KMS-11 (cell line): Measurements from ENCODE around the gene COPRS.

ENCODE experiments used
- H2AFZ ChIP-seq: fragments of 200-600 bp; sonication (generic); 2 replicates; pipeline ENCODE4 v1.6.1; 2016; ENCODE audit warnings: antibody characterized with exemption, mixed run types, low read depth
- H3K27ac ChIP-seq: fragments of 200-600 bp; sonication (generic); 2 replicates; pipeline ENCODE4 v1.6.1; 2016; ENCODE audit warnings: mild to moderate bottlenecking, mixed run types
- H3K27me3 ChIP-seq: fragments of 200-600 bp; sonication (generic); 2 replicates; pipeline ENCODE4 v1.6.1; 2017; ENCODE audit warnings: mild to moderate bottlenecking, low read depth, mixed run types, moderate library complexity; ENCODE audit not compliant: insufficient read depth
- H3K36me3 ChIP-seq: fragments of 200-600 bp; sonication (generic); 2 replicates; pipeline ENCODE4 v1.6.1; 2017; ENCODE audit warnings: mild to moderate bottlenecking, mixed run types; ENCODE audit not compliant: insufficient read depth
- H3K4me1 ChIP-seq: fragments of 200-600 bp; sonication (generic); 2 replicates; pipeline ENCODE4 v1.6.1; 2016; ENCODE audit warnings: mild to moderate bottlenecking, low read depth, mixed run types; ENCODE audit not compliant: poor library complexity, severe bottlenecking
- H3K4me2 ChIP-seq: fragments of 200-600 bp; sonication (generic); 2 replicates; pipeline ENCODE4 v1.7.0; 2016; ENCODE audit warnings: mild to moderate bottlenecking, mixed run types
- H3K4me3 ChIP-seq: fragments of 200-600 bp; sonication (generic); IDR thresholded peaks from 2 replicates; pipeline ENCODE4 v1.6.1; 2017; ENCODE audit warnings: low read depth, low read length, mixed read lengths; ENCODE audit not compliant: insufficient read depth
- H3K79me2 ChIP-seq: fragments of 200-600 bp; sonication (generic); 2 replicates; pipeline ENCODE4 v1.6.1; 2016; ENCODE audit warnings: low read depth, mixed run types; ENCODE audit not compliant: insufficient read depth
- H3K9ac ChIP-seq: fragments of 200-600 bp; sonication (generic); 2 replicates; pipeline ENCODE4 v1.6.1; 2016; ENCODE audit warnings: mild to moderate bottlenecking, mixed run types
- H4K20me1 ChIP-seq: fragments of 200-600 bp; sonication (generic); 2 replicates; pipeline ENCODE4 v1.6.1; 2016; ENCODE audit warnings: mild to moderate bottlenecking, mixed run types; ENCODE audit not compliant: insufficient read depth
- TF ChIP-seq, protein P1 (sequence below): fragments of 200-600 bp; sonication (generic); conservative IDR thresholded peaks from 2 replicates; pipeline ENCODE4 v1.6.1; 2017; ENCODE audit warnings: low read depth, mild to moderate bottlenecking, antibody characterized with exemption, low read length, moderate library complexity, mixed read lengths

COPRS gene

DNA sequence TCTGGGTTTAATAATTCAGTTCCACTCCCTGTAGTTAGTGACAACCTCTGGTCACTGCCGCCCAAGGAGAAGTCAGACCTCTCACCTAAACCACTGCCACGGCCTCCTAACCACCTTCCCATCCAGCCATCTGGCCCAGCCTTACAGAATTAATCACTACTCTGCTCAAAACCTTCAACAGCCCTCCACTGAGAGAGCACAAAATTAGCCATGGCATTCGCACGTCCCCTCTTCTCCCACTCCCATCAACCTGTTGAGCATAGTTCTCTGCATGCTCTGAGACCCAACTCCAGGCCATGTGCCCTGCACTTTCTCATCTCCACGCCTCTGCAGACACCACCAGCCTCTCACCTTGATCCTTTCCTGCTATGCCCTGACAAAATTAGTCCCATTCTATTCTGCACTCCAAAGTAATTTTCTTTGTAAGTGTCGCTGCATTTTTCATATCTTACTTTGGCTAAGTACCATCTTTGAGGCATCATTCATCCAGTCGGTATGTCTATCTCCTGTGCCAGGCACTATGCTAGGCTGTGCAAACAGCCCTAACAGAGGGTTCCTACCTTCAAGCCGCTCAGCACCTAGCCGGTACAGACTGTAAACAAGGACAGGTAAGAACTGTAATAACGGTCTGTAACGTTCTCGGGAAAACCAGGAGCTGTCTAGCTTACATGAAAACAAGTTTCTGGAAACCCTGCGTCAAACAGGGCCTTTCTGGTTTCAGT is 963 bp downstream of the COPRS start:
- no peaks in the 10 kb centered on the region for H3K36me3 ChIP-seq
- peaks cover 24% of the 10 kb centered on the region; the same call in 1 of the 2 replicates for H3K79me2 ChIP-seq
- peak overlapping the region; percentile 52; the same call in 1 of the 2 replicates for H3K9ac ChIP-seq
- no peaks in the 10 kb centered on the region for H3K27me3 ChIP-seq
- H2AFZ ChIP-seq, result peak overlapping the region; percentile 81
- H3K4me2 ChIP-seq, result peak overlapping the region; percentile 99
- H3K4me3 ChIP-seq, result no peak overlapping the region
- no peak overlapping the region for H3K27ac ChIP-seq
- peaks cover 31% of the 10 kb centered on the region for H3K4me1 ChIP-seq
- no peaks in the 10 kb centered on the region for H4K20me1 ChIP-seq
- TF ChIP-seq, protein P1, sequence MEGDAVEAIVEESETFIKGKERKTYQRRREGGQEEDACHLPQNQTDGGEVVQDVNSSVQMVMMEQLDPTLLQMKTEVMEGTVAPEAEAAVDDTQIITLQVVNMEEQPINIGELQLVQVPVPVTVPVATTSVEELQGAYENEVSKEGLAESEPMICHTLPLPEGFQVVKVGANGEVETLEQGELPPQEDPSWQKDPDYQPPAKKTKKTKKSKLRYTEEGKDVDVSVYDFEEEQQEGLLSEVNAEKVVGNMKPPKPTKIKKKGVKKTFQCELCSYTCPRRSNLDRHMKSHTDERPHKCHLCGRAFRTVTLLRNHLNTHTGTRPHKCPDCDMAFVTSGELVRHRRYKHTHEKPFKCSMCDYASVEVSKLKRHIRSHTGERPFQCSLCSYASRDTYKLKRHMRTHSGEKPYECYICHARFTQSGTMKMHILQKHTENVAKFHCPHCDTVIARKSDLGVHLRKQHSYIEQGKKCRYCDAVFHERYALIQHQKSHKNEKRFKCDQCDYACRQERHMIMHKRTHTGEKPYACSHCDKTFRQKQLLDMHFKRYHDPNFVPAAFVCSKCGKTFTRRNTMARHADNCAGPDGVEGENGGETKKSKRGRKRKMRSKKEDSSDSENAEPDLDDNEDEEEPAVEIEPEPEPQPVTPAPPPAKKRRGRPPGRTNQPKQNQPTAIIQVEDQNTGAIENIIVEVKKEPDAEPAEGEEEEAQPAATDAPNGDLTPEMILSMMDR, result no peak

DNA sequence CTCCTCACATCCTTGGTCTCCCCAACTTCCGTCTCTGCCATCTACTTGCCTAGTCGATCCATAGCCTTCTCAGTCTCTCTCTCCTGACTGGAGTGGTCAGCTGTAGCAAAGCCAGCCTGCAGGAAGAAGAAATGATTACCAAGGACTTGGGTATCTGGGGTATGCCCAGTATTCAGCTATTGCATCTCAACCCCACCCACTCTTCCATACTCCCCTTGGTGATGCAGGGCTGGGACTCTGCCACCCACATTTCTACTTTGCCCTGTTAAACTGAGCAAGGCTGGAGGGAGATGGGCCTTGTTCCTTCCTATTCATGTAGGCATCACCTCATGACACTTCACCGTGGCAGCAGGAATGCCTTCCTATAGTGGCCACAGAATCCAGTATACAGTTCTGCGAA is 2.3 kb downstream of the COPRS start:
- no peaks in the 10 kb centered on the region; the same call in 1 of the 2 replicates for H3K36me3 ChIP-seq
- H3K79me2 ChIP-seq, result peaks cover 24% of the 10 kb centered on the region; the same call in 1 of the 2 replicates
- H3K4me2 ChIP-seq, result no peak overlapping the region
- no peak overlapping the region for H3K4me3 ChIP-seq
- TF ChIP-seq, protein P1, result no peak
- no peak overlapping the region for H2AFZ ChIP-seq
- H3K27ac ChIP-seq, result no peak overlapping the region
- H3K4me1 ChIP-seq, result peaks cover 31% of the 10 kb centered on the region
- H4K20me1 ChIP-seq, result no peaks in the 10 kb centered on the region
- no peaks in the 10 kb centered on the region for H3K27me3 ChIP-seq
- H3K9ac ChIP-seq, result no peak overlapping the region

DNA sequence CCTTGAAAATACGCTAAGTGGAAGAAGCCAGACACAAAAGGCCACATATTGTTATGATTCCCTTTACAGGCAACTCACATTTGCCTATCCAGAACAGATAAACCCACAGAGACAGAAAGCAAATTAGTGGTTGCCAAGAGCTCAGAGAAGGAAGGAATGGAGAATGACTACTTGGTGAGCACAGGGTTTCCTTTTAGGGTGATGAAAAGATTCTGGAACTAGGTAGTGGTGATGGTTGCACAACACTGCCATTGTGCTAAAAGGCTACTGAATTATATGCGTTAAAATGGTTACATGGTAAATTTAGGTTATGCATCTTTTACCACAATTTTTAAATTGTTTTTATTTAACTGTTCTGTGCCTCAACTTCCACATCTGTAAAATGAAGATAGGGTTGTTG is 4.4 kb downstream of the COPRS start:
- no peak overlapping the region for H3K9ac ChIP-seq
- H2AFZ ChIP-seq, result no peak overlapping the region
- H3K4me3 ChIP-seq, result no peak overlapping the region
- H3K4me2 ChIP-seq, result no peak overlapping the region
- peaks cover 23% of the 10 kb centered on the region for H3K4me1 ChIP-seq
- H3K27me3 ChIP-seq, result no peaks in the 10 kb centered on the region
- no peak overlapping the region for H3K27ac ChIP-seq
- TF ChIP-seq, protein P1, result no peak
- no peaks in the 10 kb centered on the region; the same call in 1 of the 2 replicates for H3K36me3 ChIP-seq
- H3K79me2 ChIP-seq, result peaks cover 24% of the 10 kb centered on the region; the same call in 1 of the 2 replicates
- H4K20me1 ChIP-seq, result no peaks in the 10 kb centered on the region

DNA sequence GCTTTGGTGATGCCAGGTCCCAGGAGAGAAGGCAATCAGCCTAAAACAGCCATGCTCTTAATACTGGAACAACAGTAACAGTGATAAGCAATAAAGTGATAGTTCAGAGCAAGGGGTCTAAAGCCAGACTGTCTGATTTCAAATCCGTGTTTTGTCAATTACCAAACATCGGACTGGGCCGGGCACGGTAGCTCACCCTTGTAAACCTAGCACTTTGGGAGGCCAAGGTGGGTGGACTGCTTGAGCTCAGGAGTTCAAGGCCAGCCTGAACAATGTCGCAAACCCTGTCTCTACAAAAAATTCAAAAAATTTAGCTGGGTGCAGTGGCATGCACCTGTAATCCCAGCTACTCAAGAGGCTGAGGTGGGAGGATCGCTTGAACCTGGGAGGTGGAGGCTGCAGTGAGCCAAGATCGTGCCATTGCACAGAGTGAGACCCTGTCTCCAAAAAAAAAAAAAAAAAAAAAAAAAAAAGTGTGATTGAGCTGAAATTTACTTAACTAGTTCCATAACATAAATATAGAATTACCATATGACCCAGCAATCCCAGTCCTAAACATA is 5.1 kb downstream of the COPRS start:
- TF ChIP-seq, protein P1, result no peak
- H3K27ac ChIP-seq, result no peak overlapping the region
- no peak overlapping the region for H3K9ac ChIP-seq
- no peaks in the 10 kb centered on the region; the same call in 1 of the 2 replicates for H3K36me3 ChIP-seq
- no peaks in the 10 kb centered on the region for H4K20me1 ChIP-seq
- H3K4me1 ChIP-seq, result peaks cover 20% of the 10 kb centered on the region
- H2AFZ ChIP-seq, result no peak overlapping the region
- no peak overlapping the region for H3K4me2 ChIP-seq
- H3K27me3 ChIP-seq, result no peaks in the 10 kb centered on the region
- H3K4me3 ChIP-seq, result no peak overlapping the region
- H3K79me2 ChIP-seq, result peaks cover 24% of the 10 kb centered on the region; the same call in 1 of the 2 replicates
